ENCODE data around the gene DNHD1.

The DNHD1 gene

GRCh38 chr11:6554828-6555706 lies 58.0 kb downstream of the DNHD1 start:
- no peaks in the 10 kb centered on the region for H3K4me1 ChIP-seq
- no peaks in the 10 kb centered on the region for H3K27me3 ChIP-seq (ENCODE audit: low read depth)
- H3K36me3 ChIP-seq (replicated peaks): no peaks in the 10 kb centered on the region
- DNase-seq (ENCODE audit: low spot score in 2 of 2): no peak
- in situ Hi-C loops (cut with MboI; ENCODE audit: low sequenced_read_pairs): no loop called here
- no peak overlapping the region for H3K4me3 ChIP-seq
- H3K9me3 ChIP-seq: no peaks in the 10 kb centered on the region

DNA sequence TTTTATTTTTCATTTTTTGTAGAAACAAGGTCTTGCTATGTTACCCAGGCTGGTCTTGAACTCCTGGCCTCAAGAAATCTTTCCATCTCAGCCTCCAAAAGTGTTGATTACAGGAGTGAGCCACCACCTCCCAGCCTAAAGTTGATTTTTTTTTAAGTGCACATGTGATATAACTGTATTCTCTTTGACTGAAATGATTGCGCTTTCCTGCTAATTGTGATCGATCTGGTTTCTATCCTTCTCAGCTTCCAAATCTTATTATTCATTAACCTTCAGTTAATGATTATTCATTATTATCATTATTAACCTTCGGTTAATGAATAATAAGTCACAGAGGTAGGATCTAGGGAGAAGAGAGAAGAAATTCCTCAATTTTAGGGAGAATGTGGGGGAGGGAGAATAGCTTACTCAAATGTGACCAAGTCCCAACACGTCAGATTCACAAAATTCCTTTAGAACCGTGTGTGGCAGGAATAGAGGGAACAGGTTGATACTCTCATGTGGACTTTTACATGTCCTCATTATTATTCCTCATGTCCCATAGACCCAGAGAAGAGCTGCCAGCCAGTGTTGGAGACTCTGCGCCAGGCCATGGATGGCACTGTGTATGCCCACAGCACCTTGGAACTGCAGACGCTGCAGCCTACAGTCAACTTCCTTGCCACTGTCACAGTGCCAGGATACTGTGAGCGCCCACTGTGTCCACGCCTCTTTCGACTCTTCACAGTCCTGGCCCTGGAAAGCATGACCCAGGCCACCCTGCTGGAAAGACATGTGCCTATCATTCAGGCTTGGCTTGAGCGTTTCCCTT lies 59.3 kb downstream of the DNHD1 start:
- Histone ChIP-seq H3K36me3 (replicated peaks) (no peaks in the 10 kb centered on the region), H3K9me3 (no peaks in the 10 kb centered on the region), H3K4me1 (no peaks in the 10 kb centered on the region), H3K4me3 (no peak overlapping the region), H3K27me3 (ENCODE audit: low read depth) (no peaks in the 10 kb centered on the region)
- DNase-seq (ENCODE audit: low spot score in 2 of 2): no peak
- in situ Hi-C loops (cut with MboI; ENCODE audit: low sequenced_read_pairs): no loop called here

GRCh38 chr11:6557063-6557462 lies 60.0 kb downstream of the DNHD1 start:
- Histone ChIP-seq H3K36me3 (replicated peaks) (no peaks in the 10 kb centered on the region), H3K9me3 (no peaks in the 10 kb centered on the region), H3K4me3 (no peak overlapping the region), H3K4me1 (no peaks in the 10 kb centered on the region), H3K27me3 (ENCODE audit: low read depth) (no peaks in the 10 kb centered on the region)
- in situ Hi-C loops (cut with MboI; ENCODE audit: low sequenced_read_pairs): no loop called here
- DNase-seq (ENCODE audit: low spot score in 2 of 2): no peak

DNA sequence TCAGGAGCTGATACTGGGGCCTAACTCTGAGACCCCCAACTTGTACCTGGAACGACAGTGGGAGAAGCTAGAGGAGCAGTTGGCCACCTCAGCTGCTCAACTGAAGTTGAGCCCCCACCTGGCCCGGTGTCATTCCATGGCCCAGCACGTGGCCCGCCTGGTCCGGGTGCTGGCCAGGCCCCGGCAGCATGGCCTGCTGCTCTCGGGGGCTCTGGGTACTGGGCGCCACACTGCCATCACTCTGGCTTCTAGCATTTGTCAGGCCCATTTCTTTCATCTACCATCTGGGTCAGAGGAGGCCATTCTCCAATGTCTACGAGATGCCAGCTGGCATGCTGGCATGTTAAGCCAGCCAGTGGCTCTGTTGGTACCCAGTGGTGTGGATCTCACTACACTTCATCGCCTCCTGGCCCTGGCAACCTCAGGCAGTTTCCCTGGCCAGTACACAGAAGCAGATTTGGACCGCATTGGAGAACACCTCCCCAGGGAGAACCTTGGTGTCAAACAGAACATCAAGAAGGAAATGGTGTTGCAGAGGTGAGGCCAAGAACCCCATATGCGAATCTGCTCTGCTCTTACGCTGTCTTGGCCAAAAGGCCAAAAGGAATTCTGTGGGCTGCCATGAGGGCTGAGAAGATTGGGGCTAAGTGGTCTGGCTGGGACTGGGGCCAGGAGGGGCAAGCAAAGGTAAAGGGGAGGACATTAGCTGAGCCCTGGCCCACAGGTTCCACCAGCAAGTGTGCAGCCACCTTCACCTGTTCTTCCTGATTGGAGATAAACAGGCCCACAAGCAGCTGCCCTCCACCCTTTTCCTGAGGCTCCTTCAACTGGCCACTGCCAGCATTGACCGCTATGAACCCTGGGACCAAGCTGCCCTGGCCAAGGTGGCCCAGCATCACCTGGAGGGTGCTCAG lies 60.9 kb downstream of the DNHD1 start:
- Histone ChIP-seq H3K4me3 (no peak overlapping the region), H3K9me3 (no peaks in the 10 kb centered on the region), H3K27me3 (ENCODE audit: low read depth) (no peaks in the 10 kb centered on the region), H3K4me1 (no peaks in the 10 kb centered on the region), H3K36me3 (replicated peaks) (no peaks in the 10 kb centered on the region)
- in situ Hi-C loops (cut with MboI; ENCODE audit: low sequenced_read_pairs): no loop called here
- no peak for DNase-seq (ENCODE audit: low spot score in 2 of 2)

DNA sequence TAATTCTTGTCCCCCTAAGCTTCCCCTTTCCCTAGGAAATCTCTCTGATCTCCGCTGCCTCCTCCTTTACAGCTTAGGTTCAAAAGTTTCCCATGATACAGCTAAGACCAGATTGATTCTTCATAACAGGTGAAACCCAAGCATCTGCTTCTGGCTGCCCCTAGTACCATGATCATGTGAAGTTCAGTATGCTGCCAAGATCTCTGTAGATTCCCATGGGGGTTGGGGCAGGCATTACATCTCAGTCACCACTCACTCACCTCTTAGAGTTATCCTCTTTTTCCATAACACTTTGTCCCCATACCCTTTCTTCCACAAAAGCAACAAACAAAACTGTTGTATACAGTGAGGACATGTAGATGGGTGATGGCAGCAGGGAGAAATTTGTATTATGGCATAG lies 62.3 kb downstream of the DNHD1 start:
- Histone ChIP-seq H3K9me3 (no peaks in the 10 kb centered on the region), H3K4me3 (no peak overlapping the region), H3K36me3 (replicated peaks) (no peaks in the 10 kb centered on the region), H3K27me3 (ENCODE audit: low read depth) (no peaks in the 10 kb centered on the region), H3K4me1 (no peaks in the 10 kb centered on the region)
- in situ Hi-C loops (cut with MboI; ENCODE audit: low sequenced_read_pairs): no loop called here
- no peak for DNase-seq (ENCODE audit: low spot score in 2 of 2)

GRCh38 chr11:6561288-6561687 lies 64.2 kb downstream of the DNHD1 start:
- H3K4me1 ChIP-seq: no peaks in the 10 kb centered on the region
- in situ Hi-C loops (cut with MboI; ENCODE audit: low sequenced_read_pairs): no loop called here
- no peak for DNase-seq (ENCODE audit: low spot score in 2 of 2)
- H3K9me3 ChIP-seq: no peaks in the 10 kb centered on the region
- no peaks in the 10 kb centered on the region for H3K27me3 ChIP-seq (ENCODE audit: low read depth)
- no peak overlapping the region for H3K4me3 ChIP-seq
- no peaks in the 10 kb centered on the region for H3K36me3 ChIP-seq (replicated peaks)

DNA sequence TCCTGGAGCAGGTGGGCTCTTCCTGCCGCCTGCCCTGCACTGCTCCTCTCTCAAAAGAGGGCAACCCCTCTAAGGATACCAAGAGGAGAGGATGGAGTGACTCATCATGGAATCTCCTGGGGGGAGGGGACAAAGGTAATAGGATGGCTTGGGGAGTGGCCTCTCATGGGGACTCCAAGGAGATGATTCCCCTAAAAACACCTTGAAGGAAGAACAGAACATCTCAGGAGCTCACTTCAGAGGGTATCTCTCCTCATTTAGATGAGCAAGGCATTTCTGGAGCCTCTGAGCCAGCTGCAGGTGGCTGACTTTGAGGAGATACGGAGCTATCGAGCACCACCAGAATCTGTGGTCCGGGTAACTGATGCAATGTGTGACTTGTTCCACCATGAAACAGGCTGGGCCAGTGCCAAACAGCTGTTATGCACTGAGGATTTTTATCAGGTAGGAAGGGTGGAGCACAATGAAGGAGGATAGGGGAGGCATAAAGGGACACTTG lies 66.1 kb downstream of the DNHD1 start:
- Histone ChIP-seq H3K4me3 (no peak overlapping the region), H3K27me3 (ENCODE audit: low read depth) (no peaks in the 10 kb centered on the region), H3K4me1 (no peaks in the 10 kb centered on the region), H3K9me3 (no peaks in the 10 kb centered on the region), H3K36me3 (replicated peaks) (no peaks in the 10 kb centered on the region)
- in situ Hi-C loops (cut with MboI; ENCODE audit: low sequenced_read_pairs): no loop called here
- DNase-seq (ENCODE audit: low spot score in 2 of 2): no peak

GRCh38 chr11:6563667-6564066 lies 66.6 kb downstream of the DNHD1 start:
- H3K27me3 ChIP-seq (ENCODE audit: low read depth): no peaks in the 10 kb centered on the region
- H3K9me3 ChIP-seq: no peaks in the 10 kb centered on the region
- no peaks in the 10 kb centered on the region for H3K4me1 ChIP-seq
- in situ Hi-C loops (cut with MboI; ENCODE audit: low sequenced_read_pairs): no loop called here
- H3K4me3 ChIP-seq: no peak overlapping the region
- DNase-seq (ENCODE audit: low spot score in 2 of 2): no peak
- H3K36me3 ChIP-seq (replicated peaks): no peaks in the 10 kb centered on the region

DNA sequence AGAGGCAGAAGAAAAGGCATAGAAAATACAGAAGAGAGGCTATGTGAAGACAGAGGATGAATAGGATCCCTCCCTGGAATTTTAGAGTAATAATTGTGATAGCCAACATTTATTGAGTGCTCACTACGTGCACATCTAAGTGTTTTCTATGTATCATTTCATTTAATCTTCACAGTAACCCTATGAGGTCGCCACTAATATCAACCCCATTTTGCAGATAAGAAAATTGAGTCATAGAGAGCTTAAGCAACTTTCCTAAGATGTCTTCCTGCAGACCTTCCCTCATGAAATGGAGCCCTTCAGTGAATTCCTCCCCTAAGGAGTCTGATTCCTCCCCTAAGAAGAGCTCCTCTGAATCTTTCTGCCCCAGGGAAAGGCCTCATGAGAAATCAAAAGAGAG lies 68.2 kb downstream of the DNHD1 start:
- H3K36me3 ChIP-seq (replicated peaks): no peaks in the 10 kb centered on the region
- H3K27me3 ChIP-seq (ENCODE audit: low read depth): no peaks in the 10 kb centered on the region
- H3K4me1 ChIP-seq: no peaks in the 10 kb centered on the region
- H3K9me3 ChIP-seq: no peaks in the 10 kb centered on the region
- H3K4me3 ChIP-seq: no peak overlapping the region
- in situ Hi-C loops (cut with MboI; ENCODE audit: low sequenced_read_pairs): no loop called here
- DNase-seq (ENCODE audit: low spot score in 2 of 2): no peak

DNA sequence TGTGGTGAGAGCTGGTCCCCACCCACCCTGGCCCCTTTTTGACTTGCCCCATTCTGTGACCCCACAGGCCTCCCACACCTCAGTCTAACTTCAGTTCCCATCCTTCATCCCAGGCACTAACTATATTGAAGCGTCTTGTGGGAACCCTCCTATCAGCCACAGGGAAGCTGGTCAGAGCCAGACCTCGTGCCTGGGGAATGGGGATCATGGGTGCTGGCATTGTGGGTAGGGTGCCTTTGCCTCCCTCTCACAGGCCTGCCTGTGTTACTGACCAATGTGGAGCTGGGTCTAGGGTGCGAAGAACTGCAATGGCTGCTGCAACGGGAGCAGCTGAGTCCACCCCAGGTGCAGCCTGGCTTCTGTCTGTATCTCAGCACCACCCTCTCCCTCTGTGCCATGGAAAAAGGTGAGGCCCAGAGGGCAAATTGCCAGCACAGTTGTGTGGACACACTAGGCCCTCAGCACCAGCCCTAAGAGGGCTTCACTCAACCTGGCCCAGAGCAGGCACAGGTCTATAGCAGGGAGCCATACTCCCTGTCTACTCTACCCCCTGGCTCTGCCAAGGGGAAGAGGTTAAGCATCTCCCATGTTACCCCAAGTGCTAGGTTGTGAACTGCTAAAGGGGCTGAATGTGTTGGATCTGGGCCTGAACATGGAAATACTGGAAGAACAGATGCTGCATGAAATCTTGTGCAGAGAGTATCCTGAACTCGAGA lies 69.1 kb downstream of the DNHD1 start:
- H3K27me3 ChIP-seq (ENCODE audit: low read depth): no peaks in the 10 kb centered on the region
- no peak overlapping the region for H3K4me3 ChIP-seq
- no peaks in the 10 kb centered on the region for H3K4me1 ChIP-seq
- no peaks in the 10 kb centered on the region for H3K36me3 ChIP-seq (replicated peaks)
- no peak for DNase-seq (ENCODE audit: low spot score in 2 of 2)
- H3K9me3 ChIP-seq: no peaks in the 10 kb centered on the region
- in situ Hi-C loops (cut with MboI; ENCODE audit: low sequenced_read_pairs): no loop called here

DNA sequence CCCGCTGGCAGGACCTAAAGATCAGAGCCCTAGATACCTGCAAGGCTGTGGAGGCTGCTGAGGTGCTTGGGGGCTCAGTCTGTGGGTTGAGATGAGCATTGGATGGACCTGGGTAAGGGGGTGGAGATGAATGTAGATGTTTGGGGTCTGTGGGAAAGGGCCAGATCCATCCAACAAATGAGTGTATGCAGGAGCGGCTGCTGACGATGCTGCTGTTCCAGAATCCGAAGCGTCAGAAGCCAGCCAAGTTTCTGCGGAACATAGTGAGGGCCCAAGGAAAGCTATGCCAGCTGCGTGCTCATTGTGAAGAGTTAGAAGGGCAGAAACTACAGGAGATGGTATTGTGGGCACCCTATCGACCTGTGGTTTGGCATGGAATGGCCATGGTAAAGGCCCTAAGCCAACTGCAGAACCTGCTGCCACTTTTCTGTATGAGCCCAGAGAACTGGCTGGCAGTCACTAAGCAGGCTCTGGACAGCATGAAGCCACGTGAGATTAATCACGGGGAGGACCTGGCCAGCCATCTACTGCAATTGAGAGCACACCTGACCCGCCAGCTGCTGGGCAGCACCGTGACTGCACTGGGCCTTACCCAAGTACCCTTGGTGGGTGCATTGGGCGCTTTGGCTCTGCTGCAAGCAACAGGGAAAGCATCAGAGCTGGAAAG lies 69.8 kb downstream of the DNHD1 start:
- Histone ChIP-seq H3K4me1 (no peaks in the 10 kb centered on the region), H3K9me3 (no peaks in the 10 kb centered on the region), H3K36me3 (replicated peaks) (no peaks in the 10 kb centered on the region), H3K4me3 (no peak overlapping the region), H3K27me3 (ENCODE audit: low read depth) (no peaks in the 10 kb centered on the region)
- DNase-seq (ENCODE audit: low spot score in 2 of 2): no peak
- in situ Hi-C loops (cut with MboI; ENCODE audit: low sequenced_read_pairs): no loop called here

DNA sequence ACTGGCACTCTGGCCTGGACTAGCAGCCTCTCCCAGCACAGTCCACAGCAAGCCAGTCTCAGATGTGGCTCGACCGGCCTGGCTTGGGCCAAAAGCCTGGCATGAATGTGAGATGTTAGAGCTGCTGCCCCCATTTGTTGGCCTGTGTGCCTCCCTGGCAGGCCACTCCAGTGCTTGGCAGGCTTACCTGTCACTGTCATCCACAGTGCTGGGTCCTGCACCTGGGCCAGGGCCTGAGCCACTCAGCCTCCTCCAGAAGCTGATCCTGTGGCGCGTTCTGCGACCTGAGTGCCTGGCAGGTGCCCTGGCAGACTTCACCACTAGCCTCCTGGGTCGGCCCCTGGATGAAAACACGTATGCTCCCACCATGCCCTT lies 70.3 kb downstream of the DNHD1 start:
- H3K4me1 ChIP-seq: no peaks in the 10 kb centered on the region
- no peaks in the 10 kb centered on the region for H3K36me3 ChIP-seq (replicated peaks)
- H3K4me3 ChIP-seq: no peak overlapping the region
- H3K9me3 ChIP-seq: no peaks in the 10 kb centered on the region
- in situ Hi-C loops (cut with MboI; ENCODE audit: low sequenced_read_pairs): no loop called here
- no peak for DNase-seq (ENCODE audit: low spot score in 2 of 2)
- no peaks in the 10 kb centered on the region for H3K27me3 ChIP-seq (ENCODE audit: low read depth)
